ENCODE results near the gene NCL. TPM values are rescaled to one million over a fixed set of nuclear protein-coding genes. Genes with fewer than 3 reads are reported as not detected.
"Not testable (repeated sequence)": the region's sequence is repeated elsewhere in the genome, so short reads cannot be mapped to it uniquely, and the experiment has no call there.

The NCL gene
- polyA plus RNA-seq, 1 donor from 2014 or later: 101 TPM

DNA sequence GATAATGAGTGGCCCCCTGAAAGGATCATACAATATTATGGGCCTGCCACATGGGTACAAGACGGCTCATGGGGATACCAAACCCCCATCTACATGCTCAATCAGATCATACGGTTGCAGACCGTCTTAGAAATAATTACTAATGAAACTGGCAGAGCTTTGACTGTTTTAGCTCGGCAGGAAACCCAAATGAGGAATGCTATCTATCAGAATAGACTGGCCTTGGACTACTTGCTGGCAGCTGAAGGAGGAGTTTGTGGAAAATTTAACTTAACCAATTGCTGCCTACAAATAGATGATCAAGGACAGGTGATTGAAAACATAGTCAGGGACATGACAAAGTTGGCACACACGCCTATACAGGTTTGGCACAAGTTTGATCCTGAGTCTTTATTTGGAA is 56.6 kb downstream of the NCL start:
- not testable (repeated sequence) for H3K27ac ChIP-seq (ENCODE audit: low read length)

DNA sequence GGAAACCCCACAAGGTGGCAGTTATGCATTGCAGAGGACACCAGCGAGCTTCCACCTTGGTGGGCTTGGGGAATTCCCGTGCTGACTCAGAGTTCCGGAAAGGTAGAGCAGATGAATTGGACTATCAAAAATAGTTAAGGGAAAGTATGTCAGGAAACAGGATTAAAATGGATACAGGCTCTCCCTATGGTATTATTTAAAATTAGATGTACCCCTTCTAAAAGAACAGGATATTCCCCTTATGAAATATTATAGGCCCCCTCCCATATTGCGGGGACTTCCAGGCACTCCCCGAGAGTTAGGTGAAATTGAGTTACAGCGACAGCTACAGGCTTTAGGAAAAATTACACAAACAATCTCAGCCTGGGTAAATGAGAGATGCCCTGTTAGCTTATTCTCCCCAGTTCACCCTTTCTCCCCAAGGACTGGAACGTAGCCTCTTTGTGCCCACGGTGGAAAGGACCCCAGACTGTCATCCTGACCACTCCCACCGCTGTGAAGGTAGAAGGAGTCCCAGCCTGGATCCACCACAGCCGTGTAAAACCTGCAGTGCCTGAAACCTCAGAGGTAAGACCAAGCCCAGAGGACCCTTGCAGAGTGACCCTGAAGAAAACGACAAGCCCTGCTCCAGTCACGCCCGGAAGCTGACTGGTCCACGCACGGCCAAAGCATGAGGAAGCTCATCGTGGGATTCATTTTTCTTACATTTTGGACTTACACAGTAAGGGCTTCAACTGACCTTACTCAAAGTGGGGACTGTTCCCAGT is 58.5 kb downstream of the NCL start:
- H3K4me3 ChIP-seq (ENCODE audit: low read length); H3K79me2 ChIP-seq (replicated peaks; ENCODE audit: insufficient read depth, low read length); H3K36me3 ChIP-seq (ENCODE audit: insufficient read depth, low read length); H4K20me1 ChIP-seq (ENCODE audit: insufficient read depth); H3K9me3 ChIP-seq (ENCODE audit: low read length); H3K27ac ChIP-seq (ENCODE audit: low read length); H2AFZ ChIP-seq (ENCODE audit: low read depth, low read length); H3K27me3 ChIP-seq (ENCODE audit: insufficient read depth, low read depth, low read length); H3K4me2 ChIP-seq (ENCODE audit: low read length); H3K9me2 ChIP-seq (ENCODE audit: insufficient read depth, low read length); H3K9ac ChIP-seq (ENCODE audit: low read length); H3F3A ChIP-seq (ENCODE audit: insufficient read depth, low read length, poor library complexity, severe bottlenecking): not testable (repeated sequence)
- TF ChIP-seq, protein P1, sequence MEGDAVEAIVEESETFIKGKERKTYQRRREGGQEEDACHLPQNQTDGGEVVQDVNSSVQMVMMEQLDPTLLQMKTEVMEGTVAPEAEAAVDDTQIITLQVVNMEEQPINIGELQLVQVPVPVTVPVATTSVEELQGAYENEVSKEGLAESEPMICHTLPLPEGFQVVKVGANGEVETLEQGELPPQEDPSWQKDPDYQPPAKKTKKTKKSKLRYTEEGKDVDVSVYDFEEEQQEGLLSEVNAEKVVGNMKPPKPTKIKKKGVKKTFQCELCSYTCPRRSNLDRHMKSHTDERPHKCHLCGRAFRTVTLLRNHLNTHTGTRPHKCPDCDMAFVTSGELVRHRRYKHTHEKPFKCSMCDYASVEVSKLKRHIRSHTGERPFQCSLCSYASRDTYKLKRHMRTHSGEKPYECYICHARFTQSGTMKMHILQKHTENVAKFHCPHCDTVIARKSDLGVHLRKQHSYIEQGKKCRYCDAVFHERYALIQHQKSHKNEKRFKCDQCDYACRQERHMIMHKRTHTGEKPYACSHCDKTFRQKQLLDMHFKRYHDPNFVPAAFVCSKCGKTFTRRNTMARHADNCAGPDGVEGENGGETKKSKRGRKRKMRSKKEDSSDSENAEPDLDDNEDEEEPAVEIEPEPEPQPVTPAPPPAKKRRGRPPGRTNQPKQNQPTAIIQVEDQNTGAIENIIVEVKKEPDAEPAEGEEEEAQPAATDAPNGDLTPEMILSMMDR (IDR thresholded peaks at IDR 0.05; ENCODE audit: poor library complexity, severe bottlenecking): peak; percentile 48

More for the DNA sequence above, 56.6 kb downstream of the NCL start:
- not testable (repeated sequence) for H3K27me3 ChIP-seq (ENCODE audit: insufficient read depth, low read depth, low read length); H3K9me3 ChIP-seq (ENCODE audit: low read length); H3K36me3 ChIP-seq (ENCODE audit: insufficient read depth, low read length); H3K9me2 ChIP-seq (ENCODE audit: insufficient read depth, low read length); H3K4me2 ChIP-seq (ENCODE audit: low read length); H4K20me1 ChIP-seq (ENCODE audit: insufficient read depth); H3K9ac ChIP-seq (ENCODE audit: low read length); H3K4me3 ChIP-seq (ENCODE audit: low read length); H3K79me2 ChIP-seq (replicated peaks; ENCODE audit: insufficient read depth, low read length); H3F3A ChIP-seq (ENCODE audit: insufficient read depth, low read length, poor library complexity, severe bottlenecking); H2AFZ ChIP-seq (ENCODE audit: low read depth, low read length)

DNA sequence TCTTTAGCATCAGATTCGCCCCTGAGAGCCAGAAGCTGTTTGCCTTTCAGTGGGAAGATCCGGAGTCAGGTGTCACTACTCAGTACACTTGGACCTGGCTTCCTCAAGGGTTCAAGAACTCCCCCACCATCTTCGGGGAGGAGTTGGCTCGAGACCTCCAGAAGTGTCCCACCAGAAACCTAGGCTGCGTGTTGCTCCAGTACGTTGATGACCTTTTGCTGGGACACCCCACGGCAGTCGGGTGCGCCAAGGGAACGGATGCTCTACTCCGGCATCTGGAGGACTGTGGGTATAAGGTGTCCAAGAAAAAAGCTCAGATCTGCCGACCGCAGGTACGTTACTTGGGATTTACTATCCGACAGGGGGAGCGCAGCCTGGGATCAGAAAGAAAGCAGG is 60.1 kb downstream of the NCL start:
- not testable (repeated sequence) for H3K27me3 ChIP-seq (ENCODE audit: insufficient read depth, low read depth, low read length); H3K4me3 ChIP-seq (ENCODE audit: low read length); H3K9ac ChIP-seq (ENCODE audit: low read length); H2AFZ ChIP-seq (ENCODE audit: low read depth, low read length); H3K4me2 ChIP-seq (ENCODE audit: low read length); H3K36me3 ChIP-seq (ENCODE audit: insufficient read depth, low read length); H4K20me1 ChIP-seq (ENCODE audit: insufficient read depth); H3K9me2 ChIP-seq (ENCODE audit: insufficient read depth, low read length); H3K79me2 ChIP-seq (replicated peaks; ENCODE audit: insufficient read depth, low read length); H3K27ac ChIP-seq (ENCODE audit: low read length); H3K9me3 ChIP-seq (ENCODE audit: low read length); H3F3A ChIP-seq (ENCODE audit: insufficient read depth, low read length, poor library complexity, severe bottlenecking)

Small RNA genes lying within 50 kb of the gene (small RNA-seq; reads per million reads assigned to genes)
- gene RNU2-22P (0 to 9.7 (median 0.42) reads per million in 3 experiments), gene SNORA75 (1,247 to 1,347 (median 1,343) reads per million in 3 experiments), gene SNORD20 (0 reads per million in 3 experiments), gene SNORD82 (901 to 2,067 (median 1,503) reads per million in 3 experiments)

Other genes starting within 250 kb of the NCL start
- gene B3GNT7, start 68.8 kb downstream of the NCL start, polyA plus RNA-seq: 0.06 and 0.67 TPM in 2 replicates
- not detected in 2 replicates for gene NMUR1, start 66.0 kb upstream of the NCL start, polyA plus RNA-seq
- gene TEX44, start 128.4 kb upstream of the NCL start, polyA plus RNA-seq: not detected in 2 replicates
- gene PTMA, start 244.0 kb upstream of the NCL start, polyA plus RNA-seq: 1,579 and 2,091 TPM in 2 replicates

Data from neural cell (in vitro differentiated cells).